KOPT-K1 (cell line): ENCODE results near the gene SLC7A9.
"Not testable (repeated sequence)": the region's sequence is repeated elsewhere in the genome, so short reads cannot be mapped to it uniquely, and the experiment has no call there.

Experiments
- H3K27ac ChIP-seq: fragments of 200-600 bp; sonication (generic); 2 replicates; pipeline ENCODE4 v1.5.1; 2016; ENCODE audit warnings: antibody characterized with exemption, mild to moderate bottlenecking, low read depth, low read length; ENCODE audit not compliant: poor library complexity, severe bottlenecking
- H3K36me3 ChIP-seq: fragments of 200-600 bp; sonication (generic); 2 replicates; pipeline ENCODE4 v1.5.1; 2017; ENCODE audit warnings: antibody characterized with exemption, mild to moderate bottlenecking, low read length, moderate library complexity; ENCODE audit not compliant: insufficient read depth
- H3K9me3 ChIP-seq: fragments of 200-600 bp; sonication (generic); 2 replicates; pipeline ENCODE4 v1.5.1; 2017; ENCODE audit warnings: antibody characterized with exemption, low read length, mild to moderate bottlenecking; ENCODE audit not compliant: insufficient read depth, poor library complexity, severe bottlenecking

SLC7A9 gene

DNA sequence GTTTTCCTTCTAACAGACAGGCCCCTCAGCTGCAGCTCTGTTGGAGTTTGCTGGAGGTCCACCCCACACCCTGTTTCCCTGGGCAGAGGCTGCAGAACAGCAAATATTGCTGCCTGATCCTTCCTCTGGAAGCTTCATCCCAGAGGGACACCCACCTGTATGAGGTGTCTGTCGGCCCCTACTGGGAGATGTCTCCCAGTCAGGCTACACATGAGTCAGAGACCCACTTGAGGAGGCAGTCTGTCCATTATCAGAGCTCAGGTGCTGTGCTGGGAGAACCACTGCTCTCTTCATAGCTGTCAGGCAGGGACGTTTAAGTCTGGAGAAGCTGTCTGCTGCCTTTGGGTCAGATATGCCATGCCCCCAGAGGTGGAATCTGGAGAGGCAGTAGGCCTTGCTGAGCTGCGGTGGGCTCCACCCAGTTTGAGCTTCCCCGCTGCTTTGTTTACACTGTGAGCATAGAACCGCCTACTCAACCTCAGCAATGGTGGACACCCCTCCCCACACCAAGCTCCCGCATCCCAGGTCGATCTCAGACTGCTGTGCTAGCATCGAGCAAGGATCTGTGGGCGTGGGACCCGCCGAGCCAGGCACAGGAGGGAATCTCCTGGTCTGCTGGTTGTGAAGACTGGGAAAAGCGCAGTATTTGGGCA is 82.3 kb downstream of the SLC7A9 start:
- H3K27ac ChIP-seq, H3K9me3 ChIP-seq, H3K36me3 ChIP-seq: not testable (repeated sequence)

DNA sequence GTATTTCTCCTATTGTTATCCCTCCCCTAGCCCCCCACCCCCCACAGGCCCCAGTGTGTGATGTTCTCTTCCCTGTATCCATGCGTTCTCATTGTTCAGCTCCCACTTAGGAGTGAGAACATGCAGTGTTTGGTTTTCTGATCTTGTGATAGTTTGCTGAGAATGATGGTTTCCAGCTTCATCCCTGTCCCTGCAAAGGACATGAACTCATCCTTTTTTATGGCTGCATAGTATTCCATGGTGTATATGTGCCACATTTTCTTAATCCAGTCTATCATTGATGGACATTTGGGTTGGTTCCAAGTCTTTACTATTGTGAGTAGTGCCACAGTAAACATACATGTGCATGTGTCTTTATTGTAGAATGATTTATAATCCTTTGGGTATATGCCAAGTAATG is 87.5 kb downstream of the SLC7A9 start:
- H3K36me3 ChIP-seq = not testable (repeated sequence)

DNA sequence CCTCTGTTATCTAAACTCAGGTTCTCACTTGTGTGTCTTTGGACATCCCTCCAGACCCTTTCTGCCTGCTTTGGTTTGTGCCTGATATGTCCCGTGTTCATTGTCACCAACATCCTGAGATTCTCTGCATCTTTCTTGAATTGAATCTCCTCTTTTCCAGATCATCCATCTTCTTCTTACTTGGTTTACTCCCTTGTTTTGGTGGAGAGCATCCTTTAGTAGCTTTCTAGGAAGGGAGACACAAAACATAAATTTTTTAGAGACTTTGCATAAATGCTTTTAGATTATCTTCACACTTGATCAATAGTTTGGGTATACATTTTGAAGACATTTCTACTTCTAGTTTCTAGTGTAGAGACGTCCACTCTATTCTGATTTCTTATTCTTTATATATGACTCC is 88.3 kb downstream of the SLC7A9 start:
- Histone ChIP-seq H3K9me3 (peaks cover 9% of the 10 kb centered on the region), H3K36me3 (no peaks in the 10 kb centered on the region)

More for the DNA sequence above, 87.5 kb downstream of the SLC7A9 start:
- not testable (repeated sequence) for H3K9me3 ChIP-seq, H3K27ac ChIP-seq

More for the DNA sequence above, 88.3 kb downstream of the SLC7A9 start:
- H3K27ac ChIP-seq = no peak overlapping the region
